Stimulated activated CD4-positive, alpha-beta T cell treated with anti-CD3 and anti-CD28 coated beads, Interleukin-2, amount 100 ng/mL, for 4 hours (primary cell): ENCODE results near the gene TNFRSF8.
"Not testable (repeated sequence)": the region's sequence is repeated elsewhere in the genome, so short reads cannot be mapped to it uniquely, and the experiment has no call there.

Source experiments
- DNase-seq: peaks from one replicate; pipeline ENCODE4 v3.0.0-alpha.2; 2020; ENCODE audit warnings: low read depth

TNFRSF8 gene

DNA sequence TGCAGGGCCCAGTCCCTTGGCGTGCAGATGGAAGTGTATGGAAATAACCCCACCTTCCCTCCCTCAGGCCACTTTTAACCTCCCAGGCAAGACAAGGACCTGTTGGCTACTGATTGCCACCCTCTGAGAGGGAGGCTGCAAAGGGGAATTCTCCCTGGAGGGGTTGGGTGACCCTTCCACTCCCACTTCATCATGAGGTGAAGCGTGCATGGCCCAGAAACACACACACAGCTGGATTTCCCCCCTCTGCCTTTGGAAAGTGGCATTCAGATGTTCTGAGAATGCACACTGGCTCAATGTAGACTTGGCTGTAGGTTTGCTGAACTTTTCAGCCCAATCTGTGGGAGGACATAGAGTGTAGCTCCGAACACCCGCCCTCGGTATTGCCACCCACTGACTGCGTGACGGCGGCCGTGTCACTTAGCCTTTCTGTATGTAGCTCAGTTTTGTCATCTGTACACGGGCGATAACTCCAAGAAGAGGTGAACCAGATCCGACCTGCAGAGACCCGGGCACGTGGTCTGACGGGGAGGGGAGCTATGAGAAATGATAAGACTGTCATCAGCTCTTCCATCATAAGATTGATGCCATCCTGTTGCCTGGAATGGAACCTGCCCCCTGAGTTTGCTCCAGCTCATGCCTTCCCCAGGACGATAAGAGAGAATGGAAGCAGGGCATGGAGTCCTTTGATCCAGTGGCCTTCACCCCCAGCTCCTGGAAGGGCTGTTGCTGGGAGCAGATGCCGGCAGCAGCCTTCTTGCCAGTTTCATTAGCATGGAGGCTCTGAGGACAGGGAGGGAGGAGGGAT is 24.5 kb upstream of the TNFRSF8 start:
- no peak for DNase-seq

DNA sequence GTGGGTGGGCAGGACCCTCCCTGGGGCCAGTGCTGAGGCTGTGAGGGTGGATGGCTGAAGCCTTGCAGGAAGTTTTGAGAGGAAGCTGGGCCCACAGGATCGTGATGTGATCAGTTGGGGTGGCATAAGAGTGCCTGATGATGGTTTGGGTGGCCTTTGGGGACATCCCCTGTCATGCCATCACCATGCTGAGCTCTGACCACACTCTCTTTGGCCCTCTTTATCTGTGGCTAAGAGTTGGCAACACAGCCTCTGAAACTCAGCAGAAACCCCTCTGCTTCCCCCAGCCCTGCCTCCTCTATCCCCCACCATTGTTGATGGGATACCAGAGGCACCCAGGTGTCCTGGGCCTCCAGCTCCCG is 24.0 kb upstream of the TNFRSF8 start:
- no peak for DNase-seq

DNA sequence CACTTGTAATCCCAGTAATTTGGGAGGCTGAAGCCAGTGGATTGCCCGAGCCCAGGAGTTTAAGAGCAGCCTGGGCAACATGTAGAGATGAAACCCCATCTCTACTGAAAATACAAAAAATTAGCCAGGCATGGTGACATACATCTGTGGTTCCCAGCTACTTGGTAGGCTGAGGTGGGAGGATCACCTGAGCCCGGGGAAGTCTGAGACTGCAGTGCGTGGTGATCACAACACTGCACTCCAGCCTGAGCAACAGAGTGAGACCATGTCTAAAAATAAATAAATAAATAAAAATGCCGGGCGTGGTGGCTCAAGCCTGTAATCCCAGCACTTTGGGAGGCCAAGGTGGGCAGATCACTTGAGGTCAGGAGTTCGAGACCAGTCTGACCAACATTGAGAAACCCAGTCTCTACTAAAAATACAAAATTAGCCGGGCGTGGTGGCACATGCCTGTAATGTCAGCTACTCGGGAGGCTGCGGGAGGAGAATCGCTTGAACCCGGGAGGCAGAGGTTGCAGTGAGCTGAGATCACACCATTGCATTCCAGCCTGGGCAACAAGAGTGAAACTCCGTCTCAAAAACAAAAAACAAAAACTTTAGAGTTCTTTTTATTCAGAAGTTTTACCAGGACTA is 23.2 kb upstream of the TNFRSF8 start:
- not testable (repeated sequence) for DNase-seq

DNA sequence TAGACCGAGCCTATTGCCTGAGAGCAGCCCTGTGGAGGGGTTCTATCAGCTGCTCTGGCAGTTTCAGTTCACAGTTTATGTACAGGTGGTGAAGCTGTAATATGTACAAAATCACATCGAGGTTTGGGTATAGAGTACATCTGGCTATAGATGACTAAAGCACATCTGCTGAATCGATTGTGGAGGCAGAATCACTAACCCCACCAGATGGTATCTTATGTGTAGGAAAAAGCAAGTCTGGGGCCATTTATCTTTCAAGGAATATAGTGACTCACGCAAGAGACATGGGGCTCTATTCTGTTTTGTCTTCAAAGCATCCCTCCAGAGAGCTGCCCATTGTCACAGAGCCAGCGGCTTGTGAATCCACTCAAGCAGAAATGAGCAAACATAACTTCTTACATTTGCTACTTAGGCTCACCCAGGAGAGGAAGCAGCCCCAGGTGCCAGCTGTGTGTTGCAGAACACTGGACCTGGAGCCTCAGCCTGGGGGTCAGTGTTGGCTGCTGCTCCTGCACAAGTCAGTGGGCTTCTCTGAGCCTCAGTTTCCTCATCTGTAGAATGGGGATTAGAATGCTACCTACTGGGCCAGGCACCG is 22.5 kb upstream of the TNFRSF8 start:
- no peak for DNase-seq

DNA sequence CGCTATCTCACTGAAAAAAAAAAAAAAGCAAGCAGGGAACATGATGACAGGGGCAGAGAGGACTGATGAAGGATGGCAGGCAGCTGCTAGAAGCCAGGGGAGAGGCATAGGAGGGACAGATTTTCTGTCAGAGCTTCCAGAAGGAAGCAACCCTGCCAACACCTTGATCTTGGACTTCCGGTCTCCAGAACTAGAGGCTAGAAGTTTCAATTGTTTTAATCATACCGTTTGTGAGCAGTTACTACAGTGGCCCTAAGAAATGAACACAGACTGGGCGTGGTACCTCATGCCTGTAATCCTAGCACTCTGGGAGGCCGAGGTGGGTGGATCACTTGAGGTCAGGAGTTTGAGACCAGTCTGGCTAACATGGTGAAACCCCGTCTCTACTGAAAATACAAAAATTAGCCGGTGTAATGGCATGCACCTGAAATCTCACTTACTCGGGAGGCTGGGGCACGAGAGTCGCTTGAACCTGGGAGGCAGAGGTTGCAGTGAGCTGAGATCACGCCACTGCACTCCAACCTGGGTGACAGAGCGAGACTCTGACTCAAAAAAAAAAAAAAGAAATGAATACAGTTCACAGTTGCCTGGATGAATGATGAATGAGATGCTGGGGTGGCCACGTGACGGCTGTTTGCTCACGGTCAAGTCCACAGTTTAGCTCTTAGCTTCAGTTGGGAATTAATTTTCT is 18.8 kb upstream of the TNFRSF8 start:
- DNase-seq = not testable (repeated sequence)

DNA sequence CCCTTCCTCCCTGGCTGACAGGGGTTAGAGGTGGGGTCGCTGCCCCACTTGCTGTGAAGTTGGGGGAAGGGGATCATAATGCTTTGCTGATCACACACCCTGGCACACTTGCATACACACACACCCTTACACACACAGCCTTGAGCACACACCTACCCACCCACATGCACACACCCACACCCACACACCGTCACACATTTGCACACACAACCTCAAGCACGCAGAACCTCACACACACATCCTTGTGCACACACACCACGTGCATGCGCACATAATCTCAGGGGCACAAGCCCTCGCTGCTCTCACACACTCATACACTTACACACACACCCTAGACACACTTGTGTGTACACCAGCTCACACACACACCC is 16.4 kb upstream of the TNFRSF8 start:
- no peak for DNase-seq

DNA sequence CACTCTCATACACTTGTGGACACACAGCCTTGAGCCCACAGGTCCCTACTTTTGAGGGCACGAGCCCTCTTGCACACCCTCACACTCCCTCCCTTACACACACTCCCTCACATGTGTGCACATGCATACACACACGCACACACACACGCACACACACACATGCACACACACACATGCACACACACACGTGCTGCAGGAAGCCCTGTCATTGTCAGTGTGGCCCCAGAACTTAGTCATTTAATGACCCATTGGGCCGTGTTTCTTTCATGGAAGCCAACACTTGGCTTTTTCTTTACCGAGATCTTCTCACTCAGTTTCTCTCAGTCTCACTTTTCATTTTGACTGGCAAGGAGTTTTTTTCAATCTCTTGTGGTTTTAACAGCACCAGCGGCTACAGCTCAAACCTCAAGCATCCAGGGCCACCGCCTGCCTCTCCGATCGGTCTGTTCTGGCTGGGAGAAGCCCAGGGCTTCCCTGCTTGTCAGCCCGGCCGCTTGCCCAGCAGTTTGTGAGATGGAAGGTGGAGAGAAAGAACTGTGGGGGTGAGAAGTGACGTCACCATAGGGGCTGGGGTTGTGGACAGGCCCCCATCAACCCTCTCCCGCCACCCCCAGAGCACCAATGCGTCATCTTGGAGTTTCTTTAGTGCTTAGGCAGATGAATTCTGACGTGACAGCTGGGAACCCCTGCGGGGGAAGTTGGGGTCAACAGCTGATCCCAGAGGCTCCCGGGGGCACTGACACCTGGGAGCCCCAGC is 15.8 kb upstream of the TNFRSF8 start:
- peak; percentile 36 for DNase-seq

DNA sequence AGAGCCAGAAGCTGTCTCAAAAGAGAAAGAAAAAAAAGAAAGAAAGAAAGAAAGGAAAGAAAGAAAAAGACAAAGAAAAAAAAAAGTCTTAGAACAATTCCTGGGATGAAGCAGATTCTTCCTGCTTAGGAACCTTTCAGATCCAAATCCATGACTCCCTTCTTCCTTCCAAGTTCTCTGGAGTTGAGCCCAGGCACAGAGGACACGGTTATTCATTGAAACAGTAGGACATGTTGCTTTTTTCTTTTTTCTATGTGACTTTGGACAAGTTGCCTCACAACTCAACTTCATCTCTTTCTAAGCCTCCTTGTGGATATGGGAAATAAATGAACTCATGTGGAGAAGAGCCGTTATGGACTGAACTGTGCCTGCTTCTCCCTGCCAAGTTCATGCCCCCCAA is 14.7 kb upstream of the TNFRSF8 start:
- no peak for DNase-seq

DNA sequence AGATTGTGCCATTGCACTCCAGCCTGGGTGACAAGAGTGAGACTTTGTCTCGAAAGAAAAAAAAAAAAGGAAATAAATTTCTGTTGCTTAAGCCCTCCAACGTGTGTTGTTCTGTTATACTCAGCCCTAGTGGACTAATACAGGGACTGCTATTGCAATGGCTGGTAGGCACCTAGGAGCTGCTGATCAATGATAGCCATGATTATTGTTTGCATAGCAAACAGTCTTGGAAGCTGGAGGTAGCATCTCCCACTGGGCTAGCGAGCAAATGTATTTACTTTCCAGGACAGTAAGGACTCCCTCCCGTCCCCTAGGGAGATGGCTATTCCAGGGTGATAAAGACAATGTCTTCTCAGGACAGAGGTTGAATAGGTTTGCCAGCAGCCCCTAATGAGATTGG is 13.5 kb upstream of the TNFRSF8 start:
- DNase-seq = no peak

DNA sequence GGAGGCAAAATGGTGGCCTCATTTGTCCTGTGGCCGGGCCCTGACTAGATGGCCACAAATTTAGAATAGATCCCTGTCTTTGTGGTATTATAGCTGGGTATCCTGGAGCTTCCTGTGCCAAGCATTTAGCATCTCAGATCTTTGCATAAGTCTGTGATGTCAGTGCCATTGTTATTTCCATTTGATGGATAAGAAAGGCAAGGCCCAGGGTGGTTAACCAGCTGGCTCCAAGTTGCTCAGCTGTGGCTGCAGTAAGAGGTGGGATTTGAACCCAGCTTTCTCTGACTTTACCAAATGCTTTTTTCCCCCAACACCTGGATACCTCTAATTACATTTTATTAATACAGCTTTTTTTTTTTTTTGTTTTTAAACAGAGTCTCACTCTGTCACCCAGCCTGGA is 11.7 kb upstream of the TNFRSF8 start:
- DNase-seq = no peak

DNA sequence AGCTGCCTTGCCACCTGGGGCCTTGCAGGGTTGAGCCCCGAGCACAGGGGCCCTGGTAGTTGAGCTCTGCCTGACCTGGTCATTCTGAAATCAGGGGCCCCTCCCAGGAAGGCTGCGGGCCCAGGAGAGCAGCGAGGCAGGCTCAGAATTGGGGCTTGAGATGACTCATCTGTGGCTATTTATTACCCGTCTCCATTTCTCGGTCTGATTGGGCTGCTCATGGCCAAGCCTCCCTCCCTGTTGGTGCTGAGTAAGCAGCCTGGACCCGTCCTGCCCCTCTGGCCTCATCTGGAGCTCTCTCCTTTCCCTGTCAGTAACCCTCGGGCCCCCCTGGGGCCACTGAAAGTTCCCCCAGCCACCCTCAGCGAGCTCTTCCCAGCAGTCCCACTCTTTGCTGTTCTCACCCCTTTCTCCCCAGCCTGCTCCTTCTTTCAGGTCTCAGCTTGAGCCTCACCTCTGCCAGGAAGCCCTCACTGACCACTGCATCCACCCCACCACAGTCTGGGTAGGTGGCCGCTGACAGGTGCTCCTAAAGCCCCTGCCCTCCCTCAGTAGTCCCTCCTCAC is 11.0 kb upstream of the TNFRSF8 start:
- no peak for DNase-seq

DNA sequence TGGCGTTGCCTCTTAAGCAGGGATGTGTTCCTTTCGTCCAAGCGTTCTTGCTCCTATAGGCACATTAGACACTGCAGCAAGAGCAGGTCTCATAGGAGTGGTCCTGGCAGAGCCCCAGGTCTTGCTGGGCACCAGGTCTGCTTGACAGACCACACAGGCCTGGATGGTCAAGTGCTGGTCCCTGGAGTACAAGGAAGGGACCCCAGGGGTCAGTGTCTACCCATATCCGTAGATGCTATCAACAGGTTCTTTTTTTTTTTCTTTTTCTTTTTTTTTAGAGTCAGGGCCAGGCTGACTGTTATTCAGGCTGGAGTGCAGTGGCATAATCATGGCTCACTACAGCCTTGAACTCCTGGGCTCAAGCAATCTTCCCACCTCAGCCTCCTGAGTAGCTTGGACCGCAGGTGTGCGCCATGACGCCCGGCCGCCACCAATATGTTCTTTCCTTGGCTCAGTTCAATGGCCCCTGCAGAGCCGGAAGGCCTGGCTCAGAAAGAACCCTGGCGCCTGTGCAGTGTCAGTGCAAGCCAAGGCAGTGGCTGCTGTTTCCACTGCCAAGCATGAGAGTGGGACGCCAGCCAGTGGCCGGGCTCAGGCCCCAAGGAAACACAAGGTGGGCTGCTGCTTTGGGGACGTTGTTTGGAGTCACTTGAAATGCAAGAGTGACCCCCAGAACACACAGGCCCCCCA is 10.0 kb upstream of the TNFRSF8 start:
- no peak for DNase-seq

DNA sequence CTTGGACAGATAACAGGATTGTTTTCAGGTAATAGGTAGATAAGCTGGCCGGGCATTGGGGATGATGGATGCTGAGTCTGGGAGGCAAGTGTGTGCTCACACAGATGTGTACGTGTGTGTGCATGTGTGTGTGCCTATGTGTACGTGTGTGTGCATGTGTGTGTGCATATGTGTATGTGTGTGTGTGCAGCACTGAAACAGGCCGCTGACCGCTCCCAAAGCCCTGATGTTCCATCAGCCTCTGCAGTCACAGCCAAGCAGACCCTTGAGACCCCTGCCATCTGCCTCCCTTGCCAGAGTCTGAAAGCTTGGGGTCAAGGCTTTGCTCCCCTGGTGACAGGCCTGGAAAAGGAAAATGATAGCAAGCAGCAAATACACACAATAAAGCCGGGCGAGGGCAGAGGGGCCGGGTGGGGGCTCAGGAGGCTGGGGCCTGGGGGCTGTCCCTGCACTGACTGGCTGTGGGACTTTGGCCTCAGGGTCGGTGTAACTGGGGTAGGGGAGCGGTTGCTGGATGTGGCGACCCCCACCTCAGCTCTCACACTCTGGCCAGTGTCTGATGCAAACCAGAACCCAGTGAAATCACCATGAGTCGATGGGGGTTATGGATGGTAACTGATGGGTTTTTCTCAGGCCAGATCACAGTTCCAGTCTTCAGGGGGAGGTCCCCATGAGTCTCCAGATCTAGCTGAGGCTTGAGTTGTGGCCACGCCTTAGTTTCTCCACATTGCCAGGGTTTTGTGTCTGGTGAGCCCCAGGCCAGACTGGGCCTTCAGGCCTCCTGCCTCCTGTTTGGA is 9.2 kb upstream of the TNFRSF8 start:
- no peak for DNase-seq

DNA sequence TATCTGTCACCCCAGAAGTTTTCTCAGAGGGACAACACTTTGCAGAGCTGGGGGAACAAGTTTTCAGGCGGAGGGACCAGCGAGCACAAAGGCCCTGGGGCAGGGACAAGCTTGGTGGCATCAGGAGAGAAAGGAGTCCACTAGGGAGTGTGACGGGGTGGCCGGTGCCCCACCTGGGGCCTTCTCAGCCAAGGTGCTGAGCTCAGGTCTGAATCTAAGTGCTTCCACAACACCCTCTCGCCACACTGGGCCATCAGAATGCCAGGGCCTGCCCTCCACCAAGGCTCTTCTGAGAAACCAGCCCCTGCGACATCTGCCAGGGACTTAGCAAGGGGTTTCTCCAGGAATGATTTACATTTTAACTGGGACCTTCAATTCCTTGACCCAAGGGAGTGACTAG is 7.8 kb upstream of the TNFRSF8 start:
- no peak for DNase-seq

DNA sequence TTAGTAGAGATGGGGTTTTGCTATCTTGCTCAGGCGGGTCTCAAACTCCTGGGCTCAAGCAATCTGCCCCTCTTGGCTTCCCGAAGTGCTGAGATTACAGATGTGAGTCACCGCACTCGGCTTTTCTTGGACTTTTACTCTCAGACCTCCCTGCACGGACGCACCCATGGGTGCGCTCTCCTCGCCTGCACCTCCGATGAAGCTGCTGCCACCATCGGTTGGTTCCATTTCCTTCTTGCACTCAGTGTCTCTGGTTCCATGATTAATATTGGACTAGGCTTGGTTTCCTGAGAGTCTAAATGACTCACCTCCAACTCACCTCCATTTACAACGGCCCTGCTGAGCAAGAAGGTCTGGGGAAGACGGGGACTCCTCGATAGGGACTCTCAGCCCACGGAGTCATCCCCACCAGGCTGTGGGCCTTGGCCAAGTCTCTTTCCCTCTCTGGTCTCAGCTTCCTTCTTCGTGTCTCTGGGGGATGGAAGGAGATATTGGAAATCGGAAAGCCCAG is 6.7 kb upstream of the TNFRSF8 start:
- no peak for DNase-seq

DNA sequence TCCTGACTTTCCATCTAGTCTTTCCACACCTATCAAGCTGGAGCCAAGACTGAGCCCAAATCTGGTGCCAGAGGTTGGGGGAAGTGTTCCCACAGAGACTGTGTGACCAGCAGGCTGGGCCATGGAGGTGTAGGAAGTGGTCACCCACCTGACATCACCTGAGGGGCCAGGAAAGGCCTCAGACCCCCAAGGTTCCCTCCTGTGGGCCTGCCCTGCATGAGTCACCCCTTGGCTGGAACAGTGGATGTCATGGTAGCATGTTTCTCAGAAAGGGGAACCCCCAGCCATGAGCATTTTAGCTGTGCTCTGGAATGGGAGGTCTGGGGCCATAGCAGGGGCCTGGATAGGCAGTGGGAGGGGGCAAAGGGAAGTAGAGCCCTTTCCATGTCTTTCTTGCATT is 5.7 kb upstream of the TNFRSF8 start:
- no peak for DNase-seq

DNA sequence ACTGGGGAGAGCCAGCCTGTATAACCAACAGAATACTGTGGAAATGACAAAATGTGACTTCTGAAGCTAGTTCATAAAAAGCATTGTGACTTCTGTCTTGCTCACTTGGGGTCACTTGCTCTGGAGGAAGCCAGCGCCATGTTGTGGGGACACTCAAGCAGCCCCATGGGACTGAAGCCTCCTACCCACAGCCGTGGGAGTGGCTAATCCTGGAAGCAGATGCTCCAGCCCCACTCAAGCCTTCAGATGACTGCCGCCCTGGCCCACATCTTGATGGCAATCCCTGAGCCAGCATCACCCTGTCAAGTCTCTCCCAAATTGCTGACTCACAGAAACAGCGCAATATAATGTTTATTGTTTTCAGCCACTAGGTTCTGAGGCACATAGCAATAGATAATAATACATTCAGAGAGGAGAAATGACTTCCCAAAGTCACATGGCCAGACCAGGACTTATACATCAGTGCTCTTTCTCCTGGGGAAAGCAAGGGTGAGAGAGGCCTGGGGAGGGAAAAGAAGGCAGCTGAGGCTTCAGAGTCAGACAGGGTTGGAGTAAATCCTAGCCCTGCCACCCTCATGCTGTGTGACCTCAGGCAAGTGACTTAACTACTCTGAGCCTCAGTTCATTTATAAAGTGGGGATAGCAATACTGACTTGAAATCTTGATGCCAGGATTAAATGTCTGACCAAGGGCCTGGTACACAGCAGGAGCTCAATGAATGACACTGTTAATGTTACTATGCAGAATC is 5.0 kb upstream of the TNFRSF8 start:
- DNase-seq = no peak

DNA sequence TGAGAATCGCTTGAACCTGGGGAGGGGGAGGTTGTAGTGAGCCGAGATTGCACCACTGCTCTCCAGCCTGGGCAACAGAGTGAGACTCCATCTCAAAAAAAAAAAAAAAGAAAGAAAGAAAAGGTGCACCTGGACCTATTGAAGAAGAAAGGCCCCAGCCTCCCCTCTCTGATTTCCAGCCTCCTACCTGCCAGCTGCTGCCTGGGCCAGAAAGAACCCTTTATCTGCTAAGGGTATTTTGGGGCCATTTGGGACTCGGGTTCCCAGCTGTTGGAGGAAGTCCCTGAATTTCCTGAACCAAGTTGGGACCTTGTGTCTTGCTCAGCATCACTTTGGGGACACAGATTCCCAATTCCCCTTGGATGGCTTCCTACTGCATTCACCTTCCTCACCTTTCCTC is 3.9 kb upstream of the TNFRSF8 start:
- DNase-seq = no peak

DNA sequence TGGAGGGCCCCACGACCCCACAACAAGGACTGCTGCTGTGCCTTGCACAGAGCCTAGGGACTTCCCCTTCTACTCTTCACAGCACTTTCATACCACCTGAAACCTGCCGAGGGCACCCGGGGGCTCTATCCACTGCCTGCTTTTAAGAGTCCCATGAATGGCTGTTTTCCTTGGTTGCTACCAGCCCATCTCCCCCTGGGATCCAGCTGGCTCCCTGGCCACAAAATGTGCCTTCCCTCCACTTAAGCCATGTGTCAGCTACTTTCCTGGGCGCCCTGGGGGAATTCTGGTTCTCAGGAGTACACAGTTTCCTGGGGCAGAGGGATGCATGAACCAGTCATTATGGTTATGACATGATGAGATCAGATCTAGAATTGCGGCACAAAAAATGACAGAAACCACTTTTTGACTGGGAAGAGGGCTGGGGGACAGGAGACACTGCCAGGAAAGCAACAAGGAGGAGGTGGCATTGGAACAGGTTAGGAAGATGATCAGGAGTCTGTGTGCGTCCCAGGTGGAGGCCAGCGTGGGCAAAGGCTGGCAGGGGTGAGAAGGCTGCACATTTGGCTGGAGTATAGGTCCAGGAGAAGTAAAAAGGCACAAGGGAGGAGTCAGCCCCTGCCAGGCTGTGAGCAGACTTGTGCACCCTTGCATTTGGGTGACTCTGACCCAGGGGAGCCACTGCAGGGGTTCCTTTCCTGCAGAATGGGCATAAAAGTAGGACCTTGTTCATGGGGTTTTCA is 3.2 kb upstream of the TNFRSF8 start:
- DNase-seq = no peak
